Mesenchymal stem cell (in vitro differentiated cells and primary cell): ENCODE measurements around the gene PSMA6.

Experiments
- DNase-seq: peaks from one replicate; pipeline ENCODE4 v3.0.0-alpha.2; 2013
- H2AFZ ChIP-seq: one replicate; pipeline ENCODE4 v1.6.1; 2013; ENCODE audit warnings: low read depth, mild to moderate bottlenecking, control low read depth, inconsistent platforms, low read length, moderate library complexity
- H2AK5ac ChIP-seq: 2 replicates; pipeline ENCODE4 v1.6.1; 2013; ENCODE audit warnings: low read length, moderate library complexity, mild to moderate bottlenecking, inconsistent platforms; ENCODE audit not compliant: severe bottlenecking
- H2BK120ac ChIP-seq: one replicate; pipeline ENCODE4 v1.6.1; 2013; ENCODE audit warnings: low read depth, mild to moderate bottlenecking, inconsistent platforms, low read length, moderate library complexity
- H2BK12ac ChIP-seq, 2 experiments: one replicate each; pipeline ENCODE4 v1.6.1; 2013; ENCODE audit warnings: inconsistent platforms in 2 of 2, low read length in 2 of 2, mild to moderate bottlenecking in 2 of 2, moderate library complexity in 2 of 2, control low read depth in 1 of 2
- H2BK15ac ChIP-seq: one replicate; pipeline ENCODE4 v1.6.1; 2013; ENCODE audit warnings: mild to moderate bottlenecking, low read depth, inconsistent platforms; ENCODE audit not compliant: poor library complexity, severe bottlenecking
- H2BK5ac ChIP-seq: 2 replicates; pipeline ENCODE4 v1.6.1; 2013; ENCODE audit warnings: low read depth, mild to moderate bottlenecking, low read length, control low read depth, inconsistent platforms; ENCODE audit not compliant: poor library complexity, severe bottlenecking
- H3K14ac ChIP-seq, 2 experiments: one replicate each; pipeline ENCODE4 v1.6.1; 2013; ENCODE audit warnings: inconsistent platforms in 2 of 2, low read length in 2 of 2, control low read depth in 1 of 2, mild to moderate bottlenecking in 1 of 2, moderate library complexity in 1 of 2
- H3K18ac ChIP-seq, 2 experiments: one replicate each; pipeline ENCODE4 v1.6.1; 2013; ENCODE audit warnings: inconsistent platforms in 2 of 2, low read length in 2 of 2, control low read depth in 1 of 2, low read depth in 1 of 2, mild to moderate bottlenecking in 1 of 2
- H3K23ac ChIP-seq, 2 experiments: one replicate each; pipeline ENCODE4 v1.6.1; 2013; ENCODE audit warnings: inconsistent platforms in 2 of 2, low read length in 2 of 2, mild to moderate bottlenecking in 2 of 2, moderate library complexity in 2 of 2, control low read depth in 1 of 2
- H3K27ac ChIP-seq: 2 replicates; pipeline ENCODE4 v1.5.1; 2013; ENCODE audit warnings: mild to moderate bottlenecking, moderate library complexity, low read length, control low read depth, inconsistent platforms; ENCODE audit not compliant: poor library complexity, severe bottlenecking
- H3K27me3 ChIP-seq, 2 experiments: 2 replicates each; pipeline versions ENCODE4 v1.6.1 to v1.7.0; 2013; ENCODE audit warnings: low read length in 2 of 2, mild to moderate bottlenecking in 2 of 2, moderate library complexity in 2 of 2, control low read depth in 1 of 2, inconsistent platforms in 1 of 2; ENCODE audit not compliant: control insufficient read depth in 1 of 2, insufficient read depth in 1 of 2
- H3K36me3 ChIP-seq, 2 experiments: 2 replicates each; pipeline versions ENCODE4 v1.6.1 to v1.7.0; 2013; ENCODE audit warnings: low read length in 2 of 2, control low read depth in 1 of 2, inconsistent platforms in 1 of 2, low read depth in 1 of 2, mild to moderate bottlenecking in 1 of 2; ENCODE audit not compliant: insufficient read depth in 2 of 2, control insufficient read depth in 1 of 2
- H3K4ac ChIP-seq, 2 experiments: one replicate each; pipeline ENCODE4 v1.6.1; 2013; ENCODE audit warnings: inconsistent platforms in 2 of 2, low read length in 2 of 2, mild to moderate bottlenecking in 2 of 2, moderate library complexity in 2 of 2, control low read depth in 1 of 2, low read depth in 1 of 2
- H3K4me1 ChIP-seq: 2 replicates; pipeline ENCODE4 v1.6.1; 2013; ENCODE audit warnings: low read depth, low read length, control low read depth; ENCODE audit not compliant: control insufficient read depth, insufficient read depth
- H3K4me2 ChIP-seq: 2 replicates; pipeline ENCODE4 v1.6.1; 2013; ENCODE audit warnings: low read length, mild to moderate bottlenecking, inconsistent platforms; ENCODE audit not compliant: poor library complexity, severe bottlenecking
- H3K4me3 ChIP-seq, 2 experiments: 2 replicates each; pipeline versions ENCODE4 v1.5.1 to v1.7.0; 2013; ENCODE audit warnings: low read length in 2 of 2, mild to moderate bottlenecking in 2 of 2, control low read depth in 1 of 2, low read depth in 1 of 2; ENCODE audit not compliant: insufficient read depth in 1 of 2
- H3K79me1 ChIP-seq: replicated peaks from 2 replicates; pipeline ENCODE4 v1.6.1; 2013; ENCODE audit warnings: mild to moderate bottlenecking, control low read depth, low read length, inconsistent platforms; ENCODE audit not compliant: poor library complexity, severe bottlenecking
- H3K9ac ChIP-seq: 2 replicates; pipeline ENCODE4 v1.7.0; 2013; ENCODE audit warnings: mild to moderate bottlenecking, low read length, moderate library complexity
- H3K9me3 ChIP-seq: 2 replicates; pipeline ENCODE4 v1.7.0; 2013; ENCODE audit warnings: mild to moderate bottlenecking, low read length; ENCODE audit not compliant: control insufficient read depth
- H4K8ac ChIP-seq: one replicate; pipeline ENCODE4 v1.6.1; 2013; ENCODE audit warnings: inconsistent platforms, mild to moderate bottlenecking, low read length, moderate library complexity
- H4K91ac ChIP-seq: one replicate; pipeline ENCODE4 v1.6.1; 2013; ENCODE audit warnings: mild to moderate bottlenecking, low read length, inconsistent platforms
- whole genome bisulfite sequencing: methylation state at CpG from one replicate; pipeline ENCODE4 v1.1.7; 2013; ENCODE audit warnings: mixed read lengths; 5-methylcytosine and 5-hydroxymethylcytosine counted together

Gene PSMA6

GRCh38 chr14:35279369-35279768, 12.8 kb upstream of the PSMA6 start:
- 95% methylated on average over 2 of the region's 3 CpGs for WGBS
- Histone ChIP-seq H3K36me3 (peaks cover 9 to 21% of the 10 kb centered on the region in 2 experiments), H4K8ac (no peak overlapping the region)

GRCh38 chr14:35281341-35281740, 10.8 kb upstream of the PSMA6 start:
- H3K27ac ChIP-seq = no peak overlapping the region
- H2BK15ac ChIP-seq = no peak overlapping the region
- H3K23ac ChIP-seq = no peak overlapping the region
- H3K9me3 ChIP-seq = no peaks in the 10 kb centered on the region
- H3K4ac ChIP-seq = no peak overlapping the region
- no peaks in the 10 kb centered on the region for H3K79me1 ChIP-seq
- no peak overlapping the region for H2BK5ac ChIP-seq
- H2BK12ac ChIP-seq = no peak overlapping the region
- no peaks in the 10 kb centered on the region for H3K4me1 ChIP-seq
- H2AK5ac ChIP-seq = no peak overlapping the region
- H2BK120ac ChIP-seq = no peak overlapping the region
- DNase-seq = no peak
- no peak overlapping the region for H2AFZ ChIP-seq
- H3K18ac ChIP-seq = no peak overlapping the region
- H4K8ac ChIP-seq = no peak overlapping the region
- H3K27me3 ChIP-seq = no peaks in the 10 kb centered on the region
- no peak overlapping the region for H3K4me3 ChIP-seq
- no peak overlapping the region for H3K9ac ChIP-seq
- WGBS = 88% methylated on average over 1 of the region's 1 CpG
- no peak overlapping the region for H4K91ac ChIP-seq
- H3K14ac ChIP-seq = no peak overlapping the region
- no peak overlapping the region for H3K4me2 ChIP-seq
- H3K36me3 ChIP-seq = peaks cover 5 to 7% of the 10 kb centered on the region in 2 experiments

More at GRCh38 chr14:35279369-35279768, 12.8 kb upstream of the PSMA6 start:
- no peak overlapping the region for H4K91ac ChIP-seq
- no peak overlapping the region for H3K18ac ChIP-seq
- no peak overlapping the region for H2BK12ac ChIP-seq
- H2BK120ac ChIP-seq = no peak overlapping the region
- no peak overlapping the region for H2BK15ac ChIP-seq
- H3K4me2 ChIP-seq = no peak overlapping the region
- H3K14ac ChIP-seq = no peak overlapping the region
- H3K27ac ChIP-seq = no peak overlapping the region
- DNase-seq = no peak
- no peak overlapping the region for H2BK5ac ChIP-seq
- H3K27me3 ChIP-seq = no peaks in the 10 kb centered on the region
- no peak overlapping the region for H2AFZ ChIP-seq
- no peaks in the 10 kb centered on the region for H3K4me1 ChIP-seq
- H3K23ac ChIP-seq = no peak overlapping the region
- no peak overlapping the region for H3K4me3 ChIP-seq
- H2AK5ac ChIP-seq = no peak overlapping the region
- H3K9me3 ChIP-seq = no peaks in the 10 kb centered on the region
- H3K4ac ChIP-seq = no peak overlapping the region
- H3K79me1 ChIP-seq = no peaks in the 10 kb centered on the region
- no peak overlapping the region for H3K9ac ChIP-seq

- 100% methylated on average over 2 of the region's 2 CpGs for WGBS
- H4K8ac ChIP-seq = no peak overlapping the region
- no peaks in the 10 kb centered on the region for H3K27me3 ChIP-seq
- no peak overlapping the region for H3K27ac ChIP-seq
- H3K14ac ChIP-seq = no peak overlapping the region
- H3K79me1 ChIP-seq = no peaks in the 10 kb centered on the region
- no peak overlapping the region for H4K91ac ChIP-seq
- no peak overlapping the region for H3K9ac ChIP-seq
- H2BK12ac ChIP-seq = no peak overlapping the region
- H2AFZ ChIP-seq = no peak overlapping the region
- H3K23ac ChIP-seq = no peak overlapping the region
- H2BK15ac ChIP-seq = no peak overlapping the region
- no peak for DNase-seq
- no peak overlapping the region for H3K18ac ChIP-seq
- H2AK5ac ChIP-seq = no peak overlapping the region
- H2BK120ac ChIP-seq = no peak overlapping the region
- peaks cover under 1 to 5% of the 10 kb centered on the region in 2 experiments for H3K36me3 ChIP-seq
- H2BK5ac ChIP-seq = no peak overlapping the region
- no peak overlapping the region for H3K4me3 ChIP-seq
- H3K4me1 ChIP-seq = no peaks in the 10 kb centered on the region
- no peaks in the 10 kb centered on the region for H3K9me3 ChIP-seq
- H3K4ac ChIP-seq = no peak overlapping the region
- no peak overlapping the region for H3K4me2 ChIP-seq
Measured at GRCh38 chr14:35284506-35284905, 7.7 kb upstream of the PSMA6 start.

- 100% methylated on average over 4 of the region's 5 CpGs for WGBS
- Histone ChIP-seq H3K4ac (no peak overlapping the region), H3K4me1 (no peaks in the 10 kb centered on the region), H2BK12ac (no peak overlapping the region), H2AFZ (no peak overlapping the region), H3K36me3 (peaks cover 0 to 5% of the 10 kb centered on the region in 2 experiments), H3K4me2 (no peak overlapping the region), H3K23ac (no peak overlapping the region), H2AK5ac (no peak overlapping the region), H4K91ac (no peak overlapping the region), H4K8ac (no peak overlapping the region), H3K9ac (no peak overlapping the region), H3K18ac (no peak overlapping the region), H3K79me1 (no peaks in the 10 kb centered on the region), H3K9me3 (no peaks in the 10 kb centered on the region), H3K4me3 (no peak overlapping the region), H3K27ac (no peak overlapping the region), H3K27me3 (no peaks in the 10 kb centered on the region), H2BK5ac (no peak overlapping the region), H2BK120ac (no peak overlapping the region), H3K14ac (no peak overlapping the region), H2BK15ac (no peak overlapping the region)
- DNase-seq = no peak
Measured at GRCh38 chr14:35285168-35286002, 6.8 kb upstream of the PSMA6 start.
